GM12892 (cell line): ENCODE data around the gene SEC14L2.

Source experiments
- POLR2A ChIP-seq: IDR thresholded peaks from 2 replicates; pipeline ENCODE4 v1.6.1; 2011; ENCODE audit warnings: low read depth, low read length, control low read depth
- POLR2AphosphoS5 ChIP-seq: IDR thresholded peaks from 2 replicates; pipeline ENCODE4 v1.6.1; 2011; ENCODE audit warnings: low read depth, low read length, control low read depth

DNA sequence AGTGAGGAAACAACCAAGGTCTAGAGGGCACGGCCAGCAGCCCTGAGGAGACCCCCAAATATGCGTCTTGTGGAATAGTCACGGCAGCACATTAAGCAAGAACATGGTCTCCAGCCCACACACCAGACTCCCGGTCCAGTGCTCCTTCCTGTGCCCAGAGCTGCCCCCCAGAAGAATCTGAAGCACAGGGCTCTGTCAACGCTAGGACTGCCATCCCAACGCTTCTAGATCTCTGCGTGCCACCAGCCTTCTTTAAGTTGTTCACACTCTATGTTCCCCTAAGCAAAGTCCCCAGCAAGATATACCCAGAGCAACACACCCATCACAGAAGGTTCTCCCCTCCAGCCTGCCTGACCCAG is 3.5 kb upstream of the SEC14L2 start:
- TF ChIP-seq POLR2AphosphoS5: no peak
- TF ChIP-seq POLR2A: no peak
